D721Med (cell line): ENCODE results near the gene HOXA7.

Experiments used
- DNase-seq: peaks from one replicate; pipeline ENCODE4 v3.0.0; 2011; ENCODE audit warnings: low spot score; ENCODE audit not compliant: insufficient read length
- FAIRE-seq: peaks from 2 replicates; lab custom pipeline; 2011; peaks lifted over from hg19 to GRCh38; lab: Jason Lieb, UNC
- TF ChIP-seq, protein P1 (sequence below): IDR thresholded peaks from 2 replicates; pipeline ENCODE4 v1.5.1; 2012; ENCODE audit warnings: mild to moderate bottlenecking, control low read depth; ENCODE audit not compliant: insufficient read depth; ENCODE audit errors: missing control alignments

Gene HOXA7

GRCh38 chr7:27114881-27115220 lies 41.6 kb downstream of the HOXA7 start:
- no peak for DNase-seq
- no peak for FAIRE-seq
- TF ChIP-seq, protein P1, sequence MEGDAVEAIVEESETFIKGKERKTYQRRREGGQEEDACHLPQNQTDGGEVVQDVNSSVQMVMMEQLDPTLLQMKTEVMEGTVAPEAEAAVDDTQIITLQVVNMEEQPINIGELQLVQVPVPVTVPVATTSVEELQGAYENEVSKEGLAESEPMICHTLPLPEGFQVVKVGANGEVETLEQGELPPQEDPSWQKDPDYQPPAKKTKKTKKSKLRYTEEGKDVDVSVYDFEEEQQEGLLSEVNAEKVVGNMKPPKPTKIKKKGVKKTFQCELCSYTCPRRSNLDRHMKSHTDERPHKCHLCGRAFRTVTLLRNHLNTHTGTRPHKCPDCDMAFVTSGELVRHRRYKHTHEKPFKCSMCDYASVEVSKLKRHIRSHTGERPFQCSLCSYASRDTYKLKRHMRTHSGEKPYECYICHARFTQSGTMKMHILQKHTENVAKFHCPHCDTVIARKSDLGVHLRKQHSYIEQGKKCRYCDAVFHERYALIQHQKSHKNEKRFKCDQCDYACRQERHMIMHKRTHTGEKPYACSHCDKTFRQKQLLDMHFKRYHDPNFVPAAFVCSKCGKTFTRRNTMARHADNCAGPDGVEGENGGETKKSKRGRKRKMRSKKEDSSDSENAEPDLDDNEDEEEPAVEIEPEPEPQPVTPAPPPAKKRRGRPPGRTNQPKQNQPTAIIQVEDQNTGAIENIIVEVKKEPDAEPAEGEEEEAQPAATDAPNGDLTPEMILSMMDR = no peak

- DNase-seq (no peak), FAIRE-seq (no peak)
- TF ChIP-seq, protein P1 = no peak
Observed at GRCh38 chr7:27113991-27114769, 42.3 kb downstream of the HOXA7 start.

GRCh38 chr7:27112955-27113949 lies 43.2 kb downstream of the HOXA7 start:
- no peak for FAIRE-seq
- no peak for DNase-seq
- TF ChIP-seq, protein P1 = no peak

DNA sequence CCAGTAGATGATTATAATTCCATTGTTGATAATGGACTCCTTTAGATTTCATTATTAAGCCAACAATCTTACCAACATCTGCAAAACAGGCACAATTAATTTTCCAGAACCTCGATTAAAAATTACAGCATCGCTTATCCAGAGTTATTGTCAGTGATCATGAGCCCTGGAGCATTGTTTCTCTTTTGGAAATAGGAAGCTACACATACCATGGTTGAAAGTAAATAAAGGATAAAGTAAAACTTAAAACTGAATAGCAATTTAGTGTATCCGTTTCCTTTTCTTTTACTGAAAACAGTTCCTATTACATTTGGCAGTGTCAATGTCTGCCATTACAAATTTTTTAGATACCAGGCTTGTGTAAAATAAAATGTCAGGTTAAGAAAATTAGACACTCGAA lies 44.1 kb downstream of the HOXA7 start:
- DNase-seq (no peak), FAIRE-seq (no peak)
- TF ChIP-seq, protein P1 = no peak

GRCh38 chr7:27111751-27112277 lies 44.7 kb downstream of the HOXA7 start:
- TF ChIP-seq, protein P1 = no peak
- no peak for DNase-seq
- FAIRE-seq = no peak

- FAIRE-seq (no peak), DNase-seq (no peak)
- TF ChIP-seq, protein P1 = no peak
Observed at GRCh38 chr7:27111042-27111750, 45.3 kb downstream of the HOXA7 start.
